HepG2 (cell line): ENCODE measurements around the gene TOMM20. TPM values are rescaled to one million over a fixed set of nuclear protein-coding genes. Genes with fewer than 3 reads are reported as not detected.

ENCODE experiments used
- ATM ChIP-seq: fragments of 450-650 bp; IDR thresholded peaks from 2 replicates; pipeline ENCODE4 v1.7.1; 2017; ENCODE audit warnings: mild to moderate bottlenecking, borderline replicate concordance
- BRD4 ChIP-seq: sonication (generic); formaldehyde crosslinking; IDR thresholded peaks from 2 replicates; pipeline ENCODE4 v1.4.0; 2020; ENCODE audit warnings: missing genetic modification reagents
- CCDC6 ChIP-seq: sonication (generic); formaldehyde crosslinking; IDR thresholded peaks from 2 replicates; pipeline ENCODE4 v1.8.1; 2022; ENCODE audit warnings: mild to moderate bottlenecking, missing genetic modification reagents, moderate library complexity
- CHD4 ChIP-seq: fragments of 200-600 bp; sonication (generic); IDR thresholded peaks from 2 replicates; pipeline ENCODE4 v1.7.0; 2017; ENCODE audit warnings: mild to moderate bottlenecking, low read length, borderline replicate concordance
- CREB3 ChIP-seq: sonication (generic); formaldehyde crosslinking; IDR thresholded peaks from 2 replicates; pipeline ENCODE4 v1.5.0; 2020; ENCODE audit warnings: missing genetic modification reagents
- FOXC1 ChIP-seq: sonication (generic); formaldehyde crosslinking; IDR thresholded peaks from 2 replicates; pipeline ENCODE4 v1.8.0; 2022; ENCODE audit warnings: mild to moderate bottlenecking, missing genetic modification reagents, borderline replicate concordance
- HDAC1 ChIP-seq: sonication (generic); formaldehyde crosslinking; IDR thresholded peaks from 2 replicates; pipeline ENCODE4 v1.5.1; 2020; ENCODE audit warnings: mild to moderate bottlenecking, missing genetic modification reagents
- NR0B2 ChIP-seq: sonication (generic); formaldehyde crosslinking; IDR thresholded peaks from 2 replicates; pipeline ENCODE4 v1.4.0; 2020; ENCODE audit warnings: mild to moderate bottlenecking, missing genetic modification reagents
- PAXIP1 ChIP-seq: sonication (generic); formaldehyde crosslinking; conservative IDR thresholded peaks from 2 replicates; pipeline ENCODE4 v1.4.0; 2020; ENCODE audit warnings: mild to moderate bottlenecking, missing genetic modification reagents, moderate library complexity
- PITX1 ChIP-seq: sonication (generic); formaldehyde crosslinking; IDR thresholded peaks from 2 replicates; pipeline ENCODE4 v1.5.1; 2020; ENCODE audit warnings: mild to moderate bottlenecking, missing genetic modification reagents
- SRSF4 ChIP-seq: fragments of 200-400 bp; formaldehyde crosslinking; IDR thresholded peaks from one replicate; pipeline ENCODE4 v1.6.1; 2018; ENCODE audit warnings: mild to moderate bottlenecking, low read depth, low read length, moderate library complexity; ENCODE audit not compliant: poor library complexity, severe bottlenecking
- STAT5B ChIP-seq: sonication (generic); formaldehyde crosslinking; IDR thresholded peaks from 2 replicates; pipeline ENCODE4 v1.4.0; 2020; ENCODE audit warnings: missing genetic modification reagents
- THAP7 ChIP-seq: sonication (generic); formaldehyde crosslinking; IDR thresholded peaks from 2 replicates; pipeline ENCODE4 v1.8.1; 2023; ENCODE audit warnings: mild to moderate bottlenecking, missing genetic modification reagents
- ZBTB46 ChIP-seq: sonication (generic); formaldehyde crosslinking; IDR thresholded peaks from 2 replicates; pipeline ENCODE4 v1.4.0; 2020; ENCODE audit warnings: mild to moderate bottlenecking, missing genetic modification reagents, borderline replicate concordance
- ZNF12 ChIP-seq: sonication (generic); formaldehyde crosslinking; IDR thresholded peaks from 2 replicates; pipeline ENCODE4 v1.5.0; 2020; ENCODE audit warnings: missing genetic modification reagents
- ZNF230 ChIP-seq: sonication (generic); formaldehyde crosslinking; IDR thresholded peaks from 2 replicates; pipeline ENCODE4 v1.4.0; 2020; ENCODE audit warnings: mild to moderate bottlenecking, missing genetic modification reagents
- ZNF460 ChIP-seq: sonication (generic); formaldehyde crosslinking; IDR thresholded peaks from 2 replicates; pipeline ENCODE4 v1.5.1; 2020; ENCODE audit warnings: missing genetic modification reagents, mild to moderate bottlenecking, borderline replicate concordance
- ZNF749 ChIP-seq: sonication (generic); formaldehyde crosslinking; IDR thresholded peaks from 2 replicates; pipeline ENCODE4 v1.8.0; 2022; ENCODE audit warnings: mild to moderate bottlenecking, missing genetic modification reagents, moderate library complexity, borderline replicate concordance
- ZSCAN22 ChIP-seq: sonication (generic); formaldehyde crosslinking; IDR thresholded peaks from 2 replicates; pipeline ENCODE4 v1.4.0; 2020; ENCODE audit warnings: mild to moderate bottlenecking, missing genetic modification reagents
- polyA plus RNA-seq, 8 experiments: library from polyadenylated mRNA; depleted of rRNA in 3 of 8; stranded (reverse) in 7 of 8; unstranded in 1 of 8; fragments of >200 nt; fragmentation: Illumina TruSeq in 4 of 8; extraction: Trizol in 4 of 8; gene quantifications; 2 replicates each; pipeline versions ENCODE4 v1.2.1 to v1.2.3, GENCODE V29; 2011 to 2016; ENCODE audit warnings: low read depth in 4 of 8, missing spikeins in 1 of 8, mixed read lengths in 1 of 8; ENCODE audit not compliant: insufficient read depth in 1 of 8
- total RNA-seq, 5 experiments: library from RNA; depleted of rRNA; stranded (reverse); fragments of >200 nt; fragmentation: Illumina TruSeq; extraction: Trizol; gene quantifications; 2 replicates each; pipeline ENCODE4 v1.2.3, GENCODE V29; 2016; ENCODE audit warnings: low read depth in 1 of 5

Gene TOMM20
- total and polyA plus RNA-seq, 2 of the 13 experiments (the other 11 are each of a cell fraction or from before 2014, with no cell fraction given) = 153 to 376 TPM

- TF ChIP-seq PAXIP1 (CRISPR knock-in tag) (peak; percentile 71; the same call in 1 of the 2 replicates), ZBTB46 (CRISPR knock-in tag) (no peak), BRD4 (CRISPR knock-in tag) (peak; percentile 79; the same call in 1 of the 2 replicates), SRSF4 (no peak), CHD4 (no peak), FOXC1 (CRISPR knock-in tag) (no peak), ZSCAN22 (CRISPR knock-in tag) (no peak), THAP7 (CRISPR knock-in tag) (no peak), ATM (no peak), ZNF749 (CRISPR knock-in tag) (no peak), NR0B2 (peak; percentile 46; the same call in 1 of the 2 replicates), STAT5B (CRISPR knock-in tag) (no peak), ZNF12 (no peak), CCDC6 (CRISPR knock-in tag) (peak; percentile 84), ZNF460 (CRISPR knock-in tag) (no peak), ZNF230 (no peak), CREB3 (CRISPR knock-in tag) (no peak), PITX1 (CRISPR knock-in tag) (peak; percentile 75), HDAC1 (CRISPR knock-in tag) (peak; percentile 85)
Measured at GRCh38 chr1:235068158-235069121, 60.2 kb downstream of the TOMM20 start (continued).
